Midbrain (tissue), 1 donor: ENCODE results near the gene AADACL3.

Source experiments
- DNase-seq: peaks from one replicate; lab custom pipeline; 2025; lab: John Stamatoyannopoulos, UW

Gene AADACL3

DNA sequence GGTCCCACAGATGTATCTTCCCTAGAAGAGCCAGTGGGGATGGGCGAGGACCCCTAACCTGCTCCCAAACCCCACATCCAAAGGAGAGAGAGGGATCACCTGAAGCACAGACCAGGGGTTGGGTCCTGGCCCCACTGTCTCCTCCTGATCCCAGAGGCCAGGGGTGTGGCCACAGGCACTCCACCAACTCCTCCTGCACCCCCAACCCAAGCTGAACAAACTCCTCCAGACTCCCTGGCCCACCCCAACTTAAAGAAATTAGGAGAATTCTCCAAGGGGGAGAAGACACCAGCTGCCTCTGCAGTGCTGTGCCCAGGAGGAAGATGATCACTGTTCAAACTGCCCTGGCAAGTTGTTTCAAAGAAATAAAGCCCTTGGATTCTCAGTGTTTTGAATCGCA is 53.1 kb downstream of the AADACL3 start:
- DNase-seq = no peak

DNA sequence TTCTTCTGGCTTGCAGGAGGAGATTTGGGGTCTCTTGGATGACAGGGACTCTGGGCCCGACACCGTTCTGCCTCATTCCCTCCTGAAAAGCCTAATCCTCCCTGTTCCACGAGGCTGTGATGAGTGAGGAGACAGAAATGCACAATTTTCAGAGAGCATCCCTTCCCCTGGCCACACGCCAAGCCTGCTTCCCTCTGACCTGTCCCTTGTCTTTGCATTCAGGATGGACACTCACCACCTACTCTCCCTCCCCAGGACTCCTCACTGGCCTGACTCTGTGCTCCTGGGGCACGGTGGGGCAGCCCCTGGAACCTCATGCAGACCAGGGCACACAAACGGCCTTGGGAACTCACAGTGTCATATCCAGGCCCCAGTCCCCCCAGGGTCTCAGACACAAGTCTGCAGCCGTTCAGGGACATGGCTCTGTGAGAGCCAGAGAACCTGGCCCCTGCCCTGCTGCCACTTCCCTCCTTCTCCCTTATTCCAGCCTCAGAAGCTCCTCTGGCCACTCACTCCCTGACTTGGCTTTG is 54.1 kb downstream of the AADACL3 start:
- DNase-seq = no peak

DNA sequence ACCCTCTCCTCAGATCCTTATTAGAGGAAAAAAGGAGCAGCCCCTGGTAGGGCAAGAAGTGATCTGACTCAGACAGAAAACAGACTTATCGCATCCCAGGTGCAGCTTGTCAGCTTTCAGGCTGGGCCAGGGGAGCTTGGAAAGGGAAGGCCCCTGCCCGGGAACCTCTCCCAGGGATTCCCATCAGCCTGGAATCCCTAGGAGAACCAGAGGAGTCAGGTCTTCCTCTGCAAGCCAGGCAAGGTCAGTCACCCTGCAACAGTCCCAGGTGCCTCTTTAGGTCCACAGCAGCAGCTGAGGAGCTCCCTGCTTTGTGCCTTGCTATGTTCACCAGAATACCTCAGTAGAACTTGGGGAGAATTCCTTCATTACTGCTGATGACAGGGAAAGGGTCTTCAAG is 54.7 kb downstream of the AADACL3 start:
- DNase-seq = no peak

DNA sequence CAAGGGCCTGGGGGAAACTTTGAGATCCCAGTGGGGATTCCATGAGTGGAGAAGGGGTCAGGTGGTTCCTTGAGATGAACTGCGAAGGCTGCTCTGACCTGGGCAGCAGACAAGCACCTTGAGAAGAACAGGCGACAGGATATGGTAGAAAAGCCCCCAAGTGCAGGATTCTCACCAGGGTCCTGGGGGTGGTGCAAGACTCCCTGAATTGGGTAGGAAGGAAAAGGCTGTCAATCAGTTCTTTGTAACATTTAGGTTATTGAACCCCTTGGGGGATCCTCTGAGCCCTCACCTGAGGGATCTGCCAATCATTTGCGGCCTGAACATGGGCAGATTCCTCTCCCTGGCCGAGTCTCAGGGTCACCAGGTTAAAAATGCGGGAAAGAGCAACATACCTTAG is 55.3 kb downstream of the AADACL3 start:
- no peak for DNase-seq

DNA sequence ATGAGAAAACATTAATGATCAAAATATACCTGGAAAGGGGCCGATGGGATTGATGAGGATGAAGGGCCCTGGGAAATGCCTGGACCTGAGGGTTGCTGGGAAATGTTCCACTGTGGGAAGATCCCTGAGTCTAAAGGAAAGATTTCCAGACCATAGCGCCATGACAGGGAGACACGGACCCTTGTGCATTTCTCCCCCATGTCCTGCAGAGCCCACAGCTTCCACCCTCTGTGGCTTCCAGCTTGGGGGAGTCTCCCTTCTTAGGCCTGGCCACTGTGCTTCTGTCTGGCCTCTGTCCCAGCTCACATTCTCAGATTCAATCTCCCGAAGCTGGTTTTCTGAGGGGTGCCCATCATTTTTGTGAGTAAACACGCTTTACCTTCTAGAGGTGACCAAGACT is 56.6 kb downstream of the AADACL3 start:
- no peak for DNase-seq

DNA sequence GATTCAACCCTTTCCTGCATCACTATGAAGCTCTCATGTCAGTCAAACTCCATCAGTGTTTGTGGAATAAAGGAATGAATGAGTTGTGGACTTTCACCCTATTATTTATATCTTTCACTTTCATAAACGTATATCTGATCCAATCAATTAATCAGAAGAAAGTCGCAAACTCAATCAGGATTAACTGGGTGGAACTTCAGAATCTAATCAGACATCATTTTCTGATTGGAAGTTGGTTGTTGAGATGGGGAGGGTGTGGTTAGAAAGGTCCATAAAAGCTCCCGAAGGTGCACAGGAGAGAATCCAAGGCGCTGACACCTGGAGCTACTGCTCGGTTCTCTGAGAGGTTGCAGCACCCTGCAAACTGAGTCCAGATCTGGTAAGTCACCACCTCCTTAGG is 57.5 kb downstream of the AADACL3 start, which contains the start of gene PRAMEF12:
Gene PRAMEF12 (plus strand): TSS at position 301 of the 400 bp plus-strand sequence. CDS start 1,130 bp downstream, outside the sequence.
- DNase-seq = no peak

DNA sequence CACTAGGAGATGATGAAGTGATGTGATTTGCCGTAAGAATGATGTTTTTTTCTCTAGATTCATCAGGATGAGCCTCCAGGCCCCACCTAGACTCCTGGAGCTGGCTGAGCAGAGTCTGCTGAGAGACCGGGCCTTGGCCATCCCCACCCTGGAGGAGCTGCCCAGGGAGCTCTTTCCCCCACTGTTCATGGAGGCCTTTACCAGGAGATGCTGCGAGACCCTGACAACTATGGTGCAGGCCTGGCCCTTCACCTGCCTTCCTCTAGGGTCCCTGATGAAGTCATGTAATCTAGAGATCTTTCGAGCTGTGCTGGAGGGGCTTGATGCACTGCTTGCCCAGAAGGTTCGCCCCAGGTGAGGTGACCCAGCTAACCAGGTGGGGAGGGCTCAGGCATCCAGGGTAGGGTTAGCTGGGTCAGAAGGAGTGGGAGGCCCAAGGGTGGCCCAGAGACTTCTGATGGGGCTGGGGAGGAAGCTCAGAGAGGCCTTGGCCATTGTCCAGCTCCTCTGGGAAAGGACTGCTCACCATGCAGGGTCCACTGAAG is 59.0 kb downstream of the AADACL3 start:
- no peak for DNase-seq

DNA sequence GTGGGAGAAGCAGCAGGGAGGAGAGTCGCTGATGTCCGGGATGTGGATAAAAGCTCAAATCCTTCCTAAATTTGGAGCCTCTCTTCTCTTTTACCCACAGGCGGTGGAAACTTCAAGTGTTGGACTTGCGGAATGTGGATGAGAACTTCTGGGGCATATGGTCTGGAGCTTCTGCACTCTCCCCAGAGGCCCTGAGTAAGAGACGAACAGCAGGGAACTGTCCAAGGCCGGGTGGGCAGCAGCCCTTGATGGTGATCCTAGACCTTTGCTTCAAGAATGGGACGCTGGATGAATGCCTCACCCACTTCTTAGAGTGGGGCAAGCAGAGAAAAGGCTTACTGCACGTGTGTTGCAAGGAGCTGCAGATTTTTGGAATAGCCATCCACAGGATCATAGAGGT is 59.5 kb downstream of the AADACL3 start:
- no peak for DNase-seq

DNA sequence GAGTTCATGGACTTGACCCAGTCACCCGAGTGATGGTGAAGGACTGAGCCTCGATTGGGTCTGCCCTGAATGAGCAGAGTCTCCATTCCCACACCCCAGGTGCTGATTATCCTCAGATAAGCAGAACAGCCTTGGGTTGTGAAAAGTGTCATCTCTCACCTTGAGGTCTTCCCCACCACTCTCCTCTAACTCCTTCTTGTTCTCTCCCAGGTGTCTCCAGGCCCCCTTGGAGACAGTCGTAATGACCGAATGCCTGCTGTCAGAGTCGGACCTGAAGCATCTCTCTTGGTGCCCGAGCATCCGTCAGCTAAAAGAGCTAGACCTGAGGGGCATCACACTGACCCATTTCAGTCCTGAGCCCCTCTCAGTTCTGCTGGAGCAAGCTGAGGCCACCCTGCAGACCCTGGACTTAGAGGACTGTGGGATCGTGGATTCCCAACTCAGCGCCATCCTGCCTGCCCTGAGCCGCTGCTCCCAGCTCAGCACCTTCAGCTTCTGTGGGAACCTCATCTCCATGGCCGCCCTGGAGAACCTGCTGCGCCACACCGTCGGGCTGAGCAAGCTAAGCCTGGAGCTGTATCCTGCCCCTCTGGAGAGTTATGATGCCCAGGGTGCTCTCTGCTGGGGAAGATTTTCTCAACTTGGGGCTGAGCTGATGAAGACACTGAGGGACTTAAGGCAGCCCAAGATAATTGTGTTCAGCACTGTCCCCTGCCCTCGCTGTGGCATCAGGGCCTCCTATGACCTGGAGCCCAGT is 61.1 kb downstream of the AADACL3 start:
- DNase-seq = no peak
